Muscle of leg (tissue), 16 donors: ENCODE measurements around the gene GLUL. TPM values are rescaled to one million over a fixed set of nuclear protein-coding genes. Genes with fewer than 3 reads are reported as not detected.

Experiments
- DNase-seq: peaks from one replicate; pipeline ENCODE4 v3.0.0; 2013
- H3K27ac ChIP-seq: one replicate; pipeline ENCODE4 v1.5.1; 2013; ENCODE audit warnings: mild to moderate bottlenecking, low read length, control low read depth
- H3K27me3 ChIP-seq: one replicate; pipeline ENCODE4 v1.6.1; 2013; ENCODE audit warnings: low read length; ENCODE audit not compliant: control insufficient read depth, insufficient read depth
- H3K36me3 ChIP-seq: one replicate; pipeline ENCODE4 v1.6.1; 2013; ENCODE audit warnings: low read length; ENCODE audit not compliant: control insufficient read depth, insufficient read depth
- H3K4me1 ChIP-seq: one replicate; pipeline ENCODE4 v1.6.1; 2013; ENCODE audit warnings: low read length; ENCODE audit not compliant: control insufficient read depth, insufficient read depth
- H3K4me3 ChIP-seq: one replicate; pipeline ENCODE4 v1.5.1; 2013; ENCODE audit warnings: low read length, control low read depth
- H3K9me3 ChIP-seq: replicated peaks from 2 replicates; pipeline ENCODE4 v1.6.1; 2013; ENCODE audit warnings: low read depth, low read length; ENCODE audit not compliant: control insufficient read depth
- WGBS: methylation state at CpG from one replicate; pipeline ENCODE4 v1.1.5; 2013; ENCODE audit warnings: missing lambda C conversion rate; ENCODE audit not compliant: insufficient coverage; 5-methylcytosine and 5-hydroxymethylcytosine counted together
- long read RNA-seq, 11 donors: transcript quantifications; one replicate each; lab custom pipeline, GENCODE V29; 2026
- polyA plus RNA-seq, 8 donors: library from polyadenylated mRNA; unstranded; fragments of 120-200 nt; gene quantifications; one replicate each; pipeline versions ENCODE4 v1.2.1 to v1.2.3, GENCODE V29; 2013; ENCODE audit warnings: inconsistent platforms in 1 of 8, low replicate concordance in 1 of 8; ENCODE audit not compliant: insufficient read length in 8 of 8, insufficient read depth in 1 of 8
- total RNA-seq: library from RNA; stranded (reverse); fragments of 120-200 nt; gene quantifications from one replicate; pipeline ENCODE4 v1.2.4, GENCODE V29; 2013

Gene GLUL
- total RNA-seq: 417 TPM
- 100 to 1,000 TPM; 238 to 398 (median 285) TPM for polyA plus RNA-seq
- long read RNA-seq, donor 1, full-length matches to known transcripts: 28 of 28 reads
- long read RNA-seq, donor 1, partial matches to known transcripts: 0 of 28 reads
- long read RNA-seq, donor 1, other reads (novel, unspliced or antisense): 0 of 28 reads
- long read RNA-seq, donor 2, full-length matches to known transcripts: 3 of 12 reads
- long read RNA-seq, donor 2, partial matches to known transcripts: 9 of 12 reads
- long read RNA-seq, donor 2, other reads (novel, unspliced or antisense): 0 of 12 reads
- long read RNA-seq, donor 3, full-length matches to known transcripts: 78 of 78 reads
- long read RNA-seq, donor 3, partial matches to known transcripts: 0 of 78 reads
- long read RNA-seq, donor 3, other reads (novel, unspliced or antisense): 0 of 78 reads
- long read RNA-seq, donor 4, full-length matches to known transcripts: 42 of 57 reads
- long read RNA-seq, donor 4, partial matches to known transcripts: 15 of 57 reads
- long read RNA-seq, donor 4, other reads (novel, unspliced or antisense): 0 of 57 reads
- long read RNA-seq, donor 5, full-length matches to known transcripts: 95 of 118 reads
- long read RNA-seq, donor 5, partial matches to known transcripts: 13 of 118 reads
- long read RNA-seq, donor 5, other reads (novel, unspliced or antisense): 10 of 118 reads
- long read RNA-seq, donor 6, full-length matches to known transcripts: 103 of 103 reads
- long read RNA-seq, donor 6, partial matches to known transcripts: 0 of 103 reads
- long read RNA-seq, donor 6, other reads (novel, unspliced or antisense): 0 of 103 reads
- long read RNA-seq, donor 7, full-length matches to known transcripts: 64 of 78 reads
- long read RNA-seq, donor 7, partial matches to known transcripts: 9 of 78 reads
- long read RNA-seq, donor 7, other reads (novel, unspliced or antisense): 5 of 78 reads
- long read RNA-seq, donor 8, full-length matches to known transcripts: 57 of 64 reads
- long read RNA-seq, donor 8, partial matches to known transcripts: 7 of 64 reads
- long read RNA-seq, donor 8, other reads (novel, unspliced or antisense): 0 of 64 reads
- long read RNA-seq, donor 9, full-length matches to known transcripts: 59 of 68 reads
- long read RNA-seq, donor 9, partial matches to known transcripts: 9 of 68 reads
- long read RNA-seq, donor 9, other reads (novel, unspliced or antisense): 0 of 68 reads
- long read RNA-seq, donor 10, full-length matches to known transcripts: 79 of 238 reads
- long read RNA-seq, donor 10, partial matches to known transcripts: 151 of 238 reads
- long read RNA-seq, donor 10, other reads (novel, unspliced or antisense): 8 of 238 reads
- long read RNA-seq, donor 11, full-length matches to known transcripts: 53 of 59 reads
- long read RNA-seq, donor 11, partial matches to known transcripts: 6 of 59 reads
- long read RNA-seq, donor 11, other reads (novel, unspliced or antisense): 0 of 59 reads

GRCh38 chr1:182391362-182392049, at the start of gene GLUL:
Gene GLUL (minus strand): TSS chr1:182391790. CDS start chr1:182388737, 3,053 bp downstream.
- H3K4me1 ChIP-seq: peaks cover 15% of the 10 kb centered on the region
- peaks cover 24% of the 10 kb centered on the region for H3K36me3 ChIP-seq
- H3K9me3 ChIP-seq: no peaks in the 10 kb centered on the region
- H3K27me3 ChIP-seq: no peaks in the 10 kb centered on the region
- DNase-seq: peak; percentile 98
- peak within 1 kb of the TSS; percentile 91 for H3K27ac ChIP-seq
- H3K4me3 ChIP-seq: peak within 1 kb of the TSS; percentile 97
- under 1% methylated on average over 56 of the region's 70 CpGs for WGBS

GRCh38 chr1:182438326-182438725, 46.7 kb upstream of the GLUL start:
- Histone ChIP-seq H3K27me3 (no peaks in the 10 kb centered on the region), H3K36me3 (no peaks in the 10 kb centered on the region), H3K4me1 (no peaks in the 10 kb centered on the region), H3K27ac (no peak overlapping the region), H3K4me3 (no peak overlapping the region), H3K9me3 (no peaks in the 10 kb centered on the region)
- no peak for DNase-seq
- no CpG with 5 or more reads among the region's 1 CpG for WGBS

GRCh38 chr1:182433580-182433979, 42.0 kb upstream of the GLUL start:
- no CpG with 5 or more reads among the region's 1 CpG for WGBS
- Histone ChIP-seq H3K9me3 (no peaks in the 10 kb centered on the region), H3K4me1 (no peaks in the 10 kb centered on the region), H3K36me3 (no peaks in the 10 kb centered on the region), H3K27ac (no peak overlapping the region), H3K27me3 (no peaks in the 10 kb centered on the region), H3K4me3 (no peak overlapping the region)
- DNase-seq: no peak

DNA sequence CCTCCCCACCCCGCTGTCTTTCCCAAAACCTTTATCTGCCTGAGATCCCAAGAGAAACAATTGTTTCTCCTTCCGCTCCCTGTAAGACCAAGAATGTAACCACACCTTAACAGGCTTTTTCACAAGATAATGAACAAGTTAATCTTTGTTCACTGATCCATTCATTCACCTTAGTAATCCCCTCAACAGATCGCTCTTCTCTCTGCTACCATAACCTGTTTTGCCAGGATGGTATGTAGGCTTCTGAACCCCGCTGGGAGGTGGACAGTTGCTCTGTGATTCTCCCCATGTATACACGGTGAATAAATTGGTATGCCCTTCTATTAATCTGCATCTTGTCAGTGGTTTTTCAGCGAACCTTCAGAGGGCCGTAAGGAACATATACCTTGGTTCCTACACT, 39.7 kb upstream of the GLUL start:
- H3K4me3 ChIP-seq: no peak overlapping the region
- 85% methylated on average over 2 of the region's 7 CpGs for WGBS
- no peak overlapping the region for H3K27ac ChIP-seq
- no peaks in the 10 kb centered on the region for H3K9me3 ChIP-seq
- no peaks in the 10 kb centered on the region for H3K27me3 ChIP-seq
- no peak for DNase-seq
- no peaks in the 10 kb centered on the region for H3K4me1 ChIP-seq
- no peaks in the 10 kb centered on the region for H3K36me3 ChIP-seq

DNA sequence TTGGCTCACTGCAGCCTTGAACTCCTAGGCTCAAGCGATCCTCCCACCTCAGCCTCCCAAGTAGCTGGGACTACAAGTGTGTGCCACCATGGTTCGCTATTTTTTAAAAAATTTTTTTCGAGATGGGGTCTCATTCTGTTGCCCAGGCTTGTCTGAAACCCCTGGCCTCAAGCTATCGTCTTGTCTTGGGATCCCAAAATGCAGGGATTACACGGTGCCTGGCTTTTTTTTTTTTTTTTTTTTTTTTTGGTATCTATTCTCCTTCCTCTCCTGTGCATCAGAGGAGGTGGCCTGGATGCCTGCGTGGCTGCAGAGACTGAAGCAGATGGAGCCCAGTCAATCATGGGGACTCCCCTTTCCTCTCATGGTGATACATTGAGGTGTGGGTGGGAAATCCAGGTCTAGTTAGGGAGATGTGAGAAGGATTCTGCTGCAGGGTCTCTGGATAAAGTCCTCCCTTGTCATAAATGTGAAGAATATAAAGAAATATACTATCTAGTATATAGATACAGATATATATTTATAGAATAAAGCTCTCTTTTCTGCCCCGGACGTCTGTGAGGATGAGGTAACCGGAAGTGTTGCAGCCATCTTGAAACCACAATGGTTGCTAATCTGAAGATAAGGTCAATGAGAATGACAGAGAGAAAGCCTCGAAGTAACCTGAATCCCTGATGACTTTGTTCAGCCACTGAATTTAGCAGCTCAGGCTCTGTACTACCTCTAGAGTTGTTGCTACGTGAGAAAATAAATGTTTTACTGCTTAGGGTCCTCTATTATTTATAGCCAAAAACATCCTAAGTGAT, 38.9 kb upstream of the GLUL start:
- no CpG with 5 or more reads among the region's 11 CpGs for WGBS
- H3K4me1 ChIP-seq: no peaks in the 10 kb centered on the region

DNA sequence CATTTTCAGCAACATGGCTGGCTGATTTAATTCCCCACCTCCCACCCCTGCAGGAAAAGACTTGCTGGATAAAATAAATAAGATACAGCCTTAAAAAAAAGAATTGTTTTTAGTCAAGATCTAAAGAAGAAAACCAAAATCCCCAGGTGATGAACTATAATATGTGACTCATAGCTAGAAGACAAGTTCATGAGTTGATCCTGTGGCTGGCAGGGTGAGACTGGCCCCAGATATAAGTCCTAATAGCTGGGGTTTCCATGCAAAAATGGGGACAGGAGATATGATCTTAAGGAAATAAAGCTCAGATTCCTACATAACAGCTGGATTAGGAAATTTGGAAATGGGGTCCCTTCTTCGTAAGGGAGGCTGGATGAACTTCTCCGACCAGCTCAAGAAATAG, 36.5 kb upstream of the GLUL start:
- WGBS: no CpG with 5 or more reads among the region's 2 CpGs
- Histone ChIP-seq H3K4me3 (no peak overlapping the region), H3K36me3 (no peaks in the 10 kb centered on the region), H3K27me3 (no peaks in the 10 kb centered on the region), H3K9me3 (no peaks in the 10 kb centered on the region), H3K27ac (no peak overlapping the region), H3K4me1 (no peaks in the 10 kb centered on the region)
- no peak for DNase-seq

More for the DNA sequence above, 38.9 kb upstream of the GLUL start:
- no peak for DNase-seq
- no peak overlapping the region for H3K27ac ChIP-seq
- H3K9me3 ChIP-seq: no peaks in the 10 kb centered on the region
- H3K4me3 ChIP-seq: no peak overlapping the region
- no peaks in the 10 kb centered on the region for H3K36me3 ChIP-seq
- H3K27me3 ChIP-seq: no peaks in the 10 kb centered on the region

- WGBS: 100% methylated on average over 2 of the region's 7 CpGs
- Histone ChIP-seq H3K27me3 (no peaks in the 10 kb centered on the region), H3K9me3 (no peaks in the 10 kb centered on the region), H3K4me1 (no peaks in the 10 kb centered on the region), H3K27ac (no peak overlapping the region), H3K36me3 (no peaks in the 10 kb centered on the region), H3K4me3 (no peak overlapping the region)
- no peak for DNase-seq
These were observed 35.1 kb upstream of the GLUL start for GRCh38 chr1:182426442-182427430.

DNA sequence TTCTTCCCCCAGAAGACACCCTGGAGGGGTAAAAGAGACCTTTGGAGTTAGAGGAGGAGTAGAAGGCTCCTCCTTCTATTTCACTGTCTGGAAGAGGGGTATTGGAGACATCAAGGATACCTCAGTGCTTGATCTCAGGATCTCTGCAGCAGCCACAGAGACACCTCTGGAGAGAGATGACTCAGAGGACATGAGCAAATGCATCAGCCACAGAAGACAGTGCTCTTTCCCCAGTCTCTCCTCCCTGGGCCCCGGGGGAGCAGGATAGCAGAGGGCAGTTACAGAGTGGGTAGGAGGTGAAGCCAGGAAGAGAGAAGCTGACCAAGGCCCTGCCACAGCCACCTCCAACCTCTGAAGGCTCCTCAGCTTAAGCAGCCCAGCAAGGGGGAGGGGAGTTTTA, 24.2 kb upstream of the GLUL start:
- no peak for DNase-seq
- Histone ChIP-seq H3K4me1 (no peaks in the 10 kb centered on the region), H3K27me3 (no peaks in the 10 kb centered on the region), H3K4me3 (no peak overlapping the region), H3K9me3 (no peaks in the 10 kb centered on the region), H3K36me3 (no peaks in the 10 kb centered on the region), H3K27ac (no peak overlapping the region)
- no CpG with 5 or more reads among the region's 1 CpG for WGBS
